GM12878 (cell line): ENCODE measurements around the gene PPP2R5B. TPM values are rescaled to one million over a fixed set of nuclear protein-coding genes. Genes with fewer than 3 reads are reported as not detected.

Experiments
- BHLHE40 ChIP-seq, 2 experiments: fragments of 450-650 bp in 1 of 2; IDR thresholded peaks; 2 replicates each; pipeline ENCODE4 v1.6.1; 2011 to 2017; ENCODE audit warnings: low read depth in 2 of 2, borderline replicate concordance in 1 of 2, improper control_type of control experiment in 1 of 2, low read length in 1 of 2, mild to moderate bottlenecking in 1 of 2
- CHD4 ChIP-seq: fragments of 200-600 bp; sonication (generic); IDR thresholded peaks from 2 replicates; pipeline ENCODE4 v1.6.1; 2016; ENCODE audit warnings: mild to moderate bottlenecking
- EED ChIP-seq: sonication (generic); IDR thresholded peaks from 2 replicates; pipeline ENCODE4 v1.6.1; 2016; ENCODE audit warnings: antibody characterized with exemption, low read depth
- FOXM1 ChIP-seq: IDR thresholded peaks from 2 replicates; pipeline ENCODE4 v1.6.1; 2012; ENCODE audit warnings: low read depth, mild to moderate bottlenecking, inconsistent platforms, low read length, moderate library complexity
- IRF5 ChIP-seq: fragments of 450-650 bp; IDR thresholded peaks from 2 replicates; pipeline ENCODE4 v1.6.1; 2017; ENCODE audit warnings: borderline replicate concordance
- MTA3 ChIP-seq: IDR thresholded peaks from 2 replicates; pipeline ENCODE4 v1.6.1; 2012; ENCODE audit warnings: low read length, inconsistent platforms, borderline replicate concordance
- NFIC ChIP-seq: IDR thresholded peaks from 2 replicates; pipeline ENCODE4 v1.6.1; 2012; ENCODE audit warnings: low read depth, mild to moderate bottlenecking, inconsistent platforms, low read length, moderate library complexity
- NFYA ChIP-seq: IDR thresholded peaks from 2 replicates; pipeline ENCODE4 v1.6.1; 2011; ENCODE audit warnings: low read depth, mild to moderate bottlenecking, low read length, improper control_type of control experiment, borderline replicate concordance
- NRF1 ChIP-seq: conservative IDR thresholded peaks from 2 replicates; pipeline ENCODE4 v1.6.1; 2011; ENCODE audit warnings: mild to moderate bottlenecking, low read depth, low read length, improper control_type of control experiment
- PAX5 ChIP-seq: IDR thresholded peaks from 2 replicates; pipeline ENCODE4 v1.6.1; 2011; ENCODE audit warnings: low read depth, low read length, borderline replicate concordance
- PBX3 ChIP-seq: IDR thresholded peaks from 2 replicates; pipeline ENCODE4 v1.6.1; 2011; ENCODE audit warnings: mild to moderate bottlenecking, low read depth, low read length, moderate library complexity; ENCODE audit not compliant: insufficient replicate concordance
- SIX5 ChIP-seq: IDR thresholded peaks from 2 replicates; pipeline ENCODE4 v1.6.1; 2011; ENCODE audit warnings: mild to moderate bottlenecking, low read depth, low read length, moderate library complexity; ENCODE audit not compliant: severe bottlenecking
- SREBF1 ChIP-seq: IDR thresholded peaks from 2 replicates; pipeline ENCODE4 v1.6.1; 2012; ENCODE audit warnings: mild to moderate bottlenecking, low read length
- SRF ChIP-seq, 2 experiments: IDR thresholded peaks; 2 replicates each; pipeline ENCODE4 v1.6.1; 2011; ENCODE audit warnings: low read depth in 2 of 2, low read length in 2 of 2, mild to moderate bottlenecking in 1 of 2, moderate library complexity in 1 of 2
- ZBED1 ChIP-seq: IDR thresholded peaks from 2 replicates; pipeline ENCODE4 v1.6.1; 2016; ENCODE audit warnings: borderline replicate concordance
- ZBTB40 ChIP-seq: fragments of 450-650 bp; IDR thresholded peaks from 2 replicates; pipeline ENCODE4 v1.6.1; 2016; ENCODE audit warnings: mild to moderate bottlenecking, moderate library complexity, borderline replicate concordance
- ZNF207 ChIP-seq: fragments of 450-650 bp; IDR thresholded peaks from 2 replicates; pipeline ENCODE4 v1.6.1; 2014; ENCODE audit warnings: antibody characterized with exemption, mild to moderate bottlenecking, borderline replicate concordance
- ZNF274 ChIP-seq: IDR thresholded peaks from one replicate; pipeline ENCODE4 v1.8.0; 2011; ENCODE audit not compliant: insufficient read length, insufficient read depth
- ZNF687 ChIP-seq: fragments of 450-650 bp; IDR thresholded peaks from 2 replicates; pipeline ENCODE4 v1.6.1; 2017; ENCODE audit warnings: mild to moderate bottlenecking, moderate library complexity
- polyA plus RNA-seq, 11 experiments: library from polyadenylated mRNA; depleted of rRNA in 4 of 11; unstranded in 6 of 11; stranded (reverse) in 5 of 11; fragments of >200 nt; fragmentation: Nextera tagmentation in 4 of 11; fragmentation: Illumina TruSeq in 1 of 11; extraction: Ambion mirVana in 4 of 11; extraction: Trizol in 1 of 11; gene quantifications; 1 replicate in 1 of 11; 2 replicates in 10 of 11; pipeline versions ENCODE4 v1.2.1 to v1.2.3, GENCODE V29; 2011 to 2016; ENCODE audit warnings: inconsistent platforms in 2 of 11, missing spikeins in 2 of 11, low read depth in 1 of 11
- total RNA-seq, 4 experiments: library from RNA; depleted of rRNA in 3 of 4; stranded (reverse); fragments of >200 nt in 3 of 4; fragmentation: Illumina TruSeq in 1 of 4; extraction: Trizol in 1 of 4; gene quantifications; 2 replicates each; pipeline versions ENCODE4 v1.2.1 to v1.2.3, GENCODE V29; 2013 to 2021

PPP2R5B gene
- total and polyA plus RNA-seq, 10 of the 15 experiments (the other 5 are each of a cell fraction or from before 2014, with no cell fraction given): 0.08 to 6.7 (median 2.0) TPM

- TF ChIP-seq PBX3 (no peak), ZBTB40 (no peak), BHLHE40 (IDR thresholded peaks at IDR 0.05; ENCODE audit: borderline replicate concordance in 1 of 2, low read depth in 2 of 2, low read length in 1 of 2) (peak; percentile 55 to 85; a peak in 3 of 4 replicates), MTA3 (no peak), FOXM1 (no peak), ZNF687 (peak; percentile 88), IRF5 (no peak), NFIC (no peak), CHD4 (no peak), SIX5 (no peak), ZBED1 (no peak), SREBF1 (no peak), ZNF207 (no peak), PAX5 (no peak), SRF (IDR thresholded peaks at IDR 0.05; ENCODE audit: low read depth in 2 of 2, low read length in 2 of 2) (no peak), NRF1 (peak; percentile 43), EED (no peak), ZNF274 (no peak), NFYA (no peak)
Observed at GRCh38 chr11:64971421-64972233, 47.1 kb downstream of the PPP2R5B start, which contains the start of gene MAJIN (continued).
